GM18867 (cell line): Measurements from ENCODE around the gene NRXN3.
"Not testable (repeated sequence)": the region's sequence is repeated elsewhere in the genome, so short reads cannot be mapped to it uniquely, and the experiment has no call there.

Experiments used
- ATAC-seq: cut with Tn5 transposase; IDR thresholded peaks from one replicate; pipeline ENCODE4 v1.9.1; 2021; ENCODE audit warnings: mild to moderate bottlenecking, moderate library complexity; ENCODE audit not compliant: unreplicated experiment

NRXN3 gene

DNA sequence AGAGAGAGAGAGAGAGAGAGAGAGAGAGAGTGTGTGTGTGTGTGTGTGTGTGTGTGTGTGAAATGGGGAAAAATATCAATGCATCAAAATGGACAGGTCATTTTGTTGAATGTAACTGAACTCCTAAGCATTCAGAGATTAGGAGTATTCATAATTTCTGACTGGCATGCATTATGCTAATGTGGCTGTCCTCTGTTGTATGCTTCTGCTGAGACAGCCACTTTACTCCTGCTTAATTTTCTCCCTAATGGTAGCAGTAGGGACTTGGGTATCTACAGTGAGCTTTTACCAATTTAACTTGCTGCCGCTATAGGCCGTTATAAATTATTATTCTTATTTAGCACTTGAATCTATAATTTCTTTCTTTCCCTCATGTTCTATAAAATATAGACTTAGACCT is 924.8 kb downstream of the NRXN3 start:
- ATAC-seq: no peak

DNA sequence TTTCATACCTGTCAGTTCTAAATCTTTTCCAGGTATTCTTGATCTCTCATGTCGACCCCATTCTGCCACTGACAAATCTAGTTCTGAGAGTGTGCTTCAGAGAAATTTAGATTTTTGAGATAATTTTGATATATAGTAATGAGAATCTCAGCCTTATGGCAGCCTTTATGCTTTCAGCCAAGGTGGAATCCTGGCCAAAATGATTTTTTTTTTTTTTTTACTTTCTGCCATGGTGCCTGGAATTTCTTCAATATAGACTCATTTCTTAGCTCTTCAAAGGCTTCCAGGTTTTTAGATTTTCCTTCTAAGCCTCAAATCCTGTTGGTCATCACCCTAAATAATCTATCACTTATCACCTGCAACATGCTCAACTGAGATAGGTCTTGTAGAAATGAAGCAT is 926.6 kb downstream of the NRXN3 start:
- ATAC-seq: no peak

DNA sequence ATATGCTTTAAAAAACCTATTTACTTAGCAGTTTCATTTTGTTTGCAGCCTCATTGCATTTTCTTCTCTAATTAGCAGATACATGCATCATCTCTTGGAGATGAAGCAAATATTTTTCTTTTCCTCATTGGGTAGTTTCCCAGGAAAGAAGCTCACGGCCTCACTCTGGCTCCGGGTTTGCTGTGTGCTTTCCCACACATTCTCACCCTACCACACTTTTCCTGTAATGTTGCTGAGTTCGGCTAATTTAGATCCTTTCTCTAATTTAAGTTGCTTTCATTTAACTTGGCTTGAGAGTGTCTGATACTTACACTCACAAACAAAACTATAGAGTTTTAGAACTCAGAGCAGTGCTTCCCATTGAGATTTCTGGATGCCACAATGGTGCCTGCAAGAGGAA is 928.2 kb downstream of the NRXN3 start:
- ATAC-seq: no peak

DNA sequence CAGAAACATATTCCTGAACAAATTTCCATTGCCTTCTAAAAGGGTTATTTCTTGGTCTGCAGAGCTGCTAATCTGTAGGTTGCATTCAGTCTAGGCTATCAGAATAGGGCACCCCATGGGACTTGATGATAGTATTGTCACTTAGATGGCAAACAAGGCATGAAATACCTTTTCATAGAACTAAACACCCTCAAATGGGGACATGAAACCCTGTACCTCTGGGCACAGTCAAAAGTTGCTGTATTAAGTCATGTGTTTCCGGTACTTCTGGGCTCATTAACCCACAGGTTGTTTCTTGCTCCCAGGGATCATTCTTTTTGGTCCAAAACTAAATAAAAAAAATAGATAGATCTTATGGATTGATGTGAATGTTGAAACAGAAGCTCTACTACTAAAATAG is 930.4 kb downstream of the NRXN3 start:
- no peak for ATAC-seq

DNA sequence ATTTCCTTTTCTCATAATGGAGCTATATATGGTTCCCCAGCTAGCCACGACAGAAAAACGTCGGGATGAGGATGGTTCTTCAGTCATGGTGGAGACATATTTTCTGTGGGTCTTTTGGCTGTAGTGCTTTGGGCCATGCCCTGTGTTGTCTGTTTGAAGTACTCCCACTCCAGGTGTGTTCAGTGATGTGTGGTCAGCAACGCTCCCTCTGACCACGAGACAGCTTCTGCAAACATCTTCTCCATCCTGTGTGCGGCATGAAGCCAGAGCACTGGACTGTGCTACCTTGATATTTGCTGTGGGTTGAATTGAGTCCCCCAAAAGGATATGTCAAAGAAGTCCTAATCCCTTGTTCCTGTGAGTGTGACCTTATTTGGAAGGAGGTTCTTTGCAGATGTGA is 931.2 kb downstream of the NRXN3 start:
- no peak for ATAC-seq

DNA sequence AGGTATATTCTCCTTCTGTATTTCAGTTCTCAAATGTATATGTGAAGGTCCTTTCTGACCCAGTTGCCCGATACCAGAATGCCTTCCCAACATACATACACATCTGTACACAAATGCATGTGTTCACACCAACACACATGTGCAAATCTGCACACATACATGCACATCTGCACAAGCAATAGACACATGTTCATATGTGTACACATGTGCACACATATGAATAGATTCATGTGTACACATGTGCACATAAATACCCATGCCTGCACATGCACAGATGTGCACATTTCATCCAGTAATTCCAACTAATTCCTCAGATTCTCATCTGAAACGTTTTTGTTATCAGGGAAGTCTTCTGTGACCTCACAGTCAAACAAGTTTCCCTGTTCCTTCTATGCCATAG is 933.6 kb downstream of the NRXN3 start:
- no peak for ATAC-seq

DNA sequence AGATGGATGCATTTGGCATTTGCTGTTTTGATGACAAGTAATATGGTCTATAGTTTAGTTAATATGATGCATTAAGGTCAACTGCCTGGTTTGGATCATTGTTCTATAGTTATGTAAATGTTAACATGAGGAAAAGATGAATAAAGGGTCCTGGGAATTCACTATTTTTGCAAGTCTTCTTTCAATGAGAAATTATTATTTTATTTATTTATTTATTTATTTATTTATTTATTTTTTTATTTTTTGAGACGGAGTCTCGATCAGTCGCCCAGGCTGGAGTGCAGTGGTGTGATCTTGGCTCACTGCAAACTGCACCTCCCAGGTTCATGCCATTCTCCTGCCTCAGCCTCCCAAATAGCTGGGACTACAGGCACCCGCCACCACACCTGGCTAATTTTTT is 940.4 kb downstream of the NRXN3 start:
- not testable (repeated sequence) for ATAC-seq

DNA sequence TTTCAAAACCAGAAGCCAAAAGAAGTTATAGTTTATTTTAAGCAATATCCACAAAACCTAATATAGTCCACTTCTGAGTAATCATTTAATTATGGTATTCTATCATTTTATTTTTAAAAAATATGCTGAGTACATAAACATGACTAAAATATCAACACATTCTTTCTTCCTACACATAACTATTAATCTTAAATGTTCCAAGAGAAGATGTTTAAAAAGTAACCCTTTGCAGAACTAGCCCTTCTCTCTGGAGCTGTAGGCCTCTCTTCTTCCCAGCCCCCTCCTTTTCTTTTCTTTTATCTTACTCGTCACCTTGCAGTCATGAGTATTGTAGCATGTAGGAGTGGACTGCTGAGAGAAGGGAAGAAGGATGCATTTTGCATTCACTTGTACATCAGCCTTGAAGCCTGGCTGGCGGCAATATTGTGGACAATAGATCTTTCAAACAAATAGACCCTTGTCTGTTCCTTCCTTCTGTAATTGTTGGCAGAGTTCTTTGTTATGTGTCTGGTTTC is 941.9 kb downstream of the NRXN3 start:
- no peak for ATAC-seq

DNA sequence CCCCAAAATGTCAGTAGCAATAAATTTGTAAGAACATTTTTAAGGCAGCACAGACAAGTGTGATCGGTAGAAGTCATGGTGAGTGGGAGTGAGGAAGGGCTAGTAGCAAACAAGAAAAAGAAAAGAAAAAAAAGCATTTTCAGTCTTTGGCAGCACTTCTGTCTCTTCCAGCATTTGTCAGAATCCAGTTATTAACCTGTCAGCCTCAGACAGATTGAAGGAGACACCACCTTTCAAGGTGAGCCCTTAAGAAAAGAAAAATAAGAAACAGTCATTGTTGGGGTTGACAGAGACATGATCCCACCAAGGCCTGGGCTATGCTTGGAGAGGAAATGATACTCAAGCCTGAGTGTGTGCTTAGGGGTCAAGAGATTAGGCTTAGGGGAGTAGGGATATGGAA is 947.4 kb downstream of the NRXN3 start:
- no peak for ATAC-seq

DNA sequence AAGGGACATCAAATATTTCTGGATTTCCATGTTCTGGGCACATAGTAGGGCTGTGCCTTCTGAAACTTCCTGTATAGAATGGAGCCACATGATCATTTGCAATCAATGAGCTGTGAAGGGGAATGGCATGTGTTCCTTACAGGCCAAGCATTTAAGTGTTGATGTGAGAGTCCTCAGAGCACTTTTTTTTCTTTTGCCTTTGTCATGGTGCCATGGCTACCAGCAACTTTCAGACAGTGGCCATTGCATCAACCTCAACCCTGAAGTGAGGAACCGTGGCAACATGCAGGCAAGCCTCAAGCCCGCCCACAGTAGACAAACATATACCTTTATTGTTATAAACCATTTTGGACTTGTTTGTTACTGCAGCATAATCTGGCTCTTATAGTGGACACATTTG is 948.1 kb downstream of the NRXN3 start:
- ATAC-seq: no peak

DNA sequence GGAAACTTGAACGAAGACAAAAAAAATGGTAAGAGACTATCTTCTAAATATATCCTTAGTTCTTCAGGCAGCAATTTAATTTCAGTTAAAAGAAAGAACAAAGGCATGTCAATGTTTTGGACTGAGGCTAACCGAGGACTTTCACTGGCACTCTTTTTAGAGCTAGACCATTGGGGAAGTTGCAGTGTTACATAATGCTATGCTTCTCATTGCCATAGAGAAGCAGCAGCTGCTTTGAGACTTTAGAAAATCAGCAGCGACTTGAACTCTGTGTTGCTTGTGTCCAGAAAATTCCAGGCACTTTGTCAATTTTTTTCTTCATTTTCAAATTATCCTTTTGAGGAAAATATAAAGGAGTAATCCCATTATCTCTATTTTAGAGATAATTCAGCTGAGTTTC is 964.2 kb downstream of the NRXN3 start:
- no peak for ATAC-seq

DNA sequence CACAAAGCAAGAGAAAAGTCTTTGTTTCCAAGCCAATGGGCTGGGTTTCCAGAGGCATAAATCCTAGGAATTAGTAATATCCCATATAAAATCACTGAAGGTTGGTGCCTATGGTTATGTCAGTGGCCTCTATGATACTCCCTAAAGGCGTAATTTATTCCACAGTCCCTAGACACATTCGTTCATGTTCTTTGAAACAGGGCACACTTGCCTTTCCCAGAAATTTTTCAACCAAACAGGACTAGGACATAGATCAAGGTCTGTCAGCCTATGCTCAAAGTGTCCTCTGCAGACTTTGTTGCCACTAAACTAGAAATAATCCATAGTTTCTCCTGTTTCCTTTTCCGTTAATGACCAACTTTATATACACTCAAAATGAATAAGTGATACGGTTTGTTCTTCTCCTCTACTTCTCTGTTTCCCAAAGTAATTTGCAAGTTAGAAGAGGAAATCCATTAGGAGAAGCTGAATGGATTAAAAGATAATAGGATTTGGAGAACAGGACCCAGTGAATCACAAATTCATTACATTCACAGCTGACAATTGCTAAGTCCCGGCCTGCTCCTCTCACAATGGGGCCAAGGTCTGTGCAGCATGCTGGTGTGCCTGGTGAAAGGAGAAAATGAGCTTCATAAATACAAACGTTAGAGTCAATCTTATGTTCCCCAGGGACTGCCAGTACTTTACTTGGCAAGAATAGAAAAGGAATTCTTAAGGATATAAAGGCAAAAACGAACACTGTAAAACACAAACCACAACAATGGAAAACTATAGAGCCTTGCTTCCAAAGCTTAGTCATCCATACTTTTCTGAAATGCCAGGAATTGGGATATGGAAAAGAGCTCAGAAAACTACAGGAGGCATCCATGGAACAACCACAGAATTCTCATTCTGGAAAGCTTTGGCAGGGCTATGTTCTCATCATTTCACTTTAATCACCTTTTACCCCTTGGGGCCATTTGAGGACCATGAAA is 966.2 kb downstream of the NRXN3 start:
- no peak for ATAC-seq

DNA sequence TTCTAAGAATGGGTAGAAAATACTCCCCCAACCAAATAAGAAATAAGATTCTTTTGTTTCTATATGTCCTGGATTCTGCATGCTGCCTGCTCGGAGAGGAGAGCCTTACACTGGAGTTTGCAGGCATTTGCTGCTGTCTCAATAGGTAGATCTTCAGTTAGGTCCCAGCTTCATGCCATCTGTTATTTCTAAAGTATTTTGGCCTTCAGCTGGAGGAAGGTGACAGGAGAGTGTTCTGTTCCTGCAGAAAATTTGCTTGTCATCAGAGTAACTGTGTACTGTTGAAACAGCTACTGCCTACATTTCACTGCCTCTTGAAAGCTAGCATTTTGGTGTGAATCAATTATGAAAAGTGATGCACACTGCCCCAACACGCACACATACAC is 966.9 kb downstream of the NRXN3 start:
- ATAC-seq: no peak

DNA sequence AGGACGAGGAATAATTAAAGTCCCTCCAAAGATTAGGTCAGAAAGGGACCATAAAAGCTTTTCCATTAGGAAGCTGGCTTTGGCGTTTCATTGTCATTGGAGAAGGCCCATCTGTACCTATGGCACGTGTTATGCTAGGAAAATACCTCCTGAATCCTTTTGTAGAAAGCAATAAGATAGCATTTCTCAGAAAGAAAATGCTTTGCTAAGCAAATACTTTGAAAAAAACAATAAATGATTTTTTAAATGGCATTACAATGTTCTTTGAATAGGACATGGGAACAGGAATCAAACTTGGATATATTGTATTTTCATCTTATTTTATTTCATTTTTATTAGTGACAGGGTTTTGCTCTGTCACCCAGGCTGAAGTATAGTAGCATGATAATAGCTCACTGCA is 967.7 kb downstream of the NRXN3 start:
- no peak for ATAC-seq

DNA sequence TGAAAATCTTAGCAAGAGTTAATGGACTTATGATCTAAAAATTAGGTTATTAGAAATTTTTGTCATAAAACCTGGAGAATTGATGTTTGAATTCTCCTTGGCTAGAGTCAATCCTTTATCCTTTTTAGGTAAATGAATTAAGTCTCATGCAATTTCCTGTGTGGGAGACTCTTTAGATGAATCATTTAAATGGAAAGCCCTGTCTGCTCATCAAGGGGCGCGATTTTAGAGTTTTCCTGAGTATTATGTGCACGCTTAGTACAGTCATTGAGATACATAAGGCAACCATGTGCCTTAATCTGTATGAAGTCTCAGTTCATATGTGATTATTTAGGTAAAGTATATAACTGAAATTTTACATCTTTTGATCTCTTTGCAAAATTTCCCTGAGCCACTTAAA is 974.7 kb downstream of the NRXN3 start:
- ATAC-seq: no peak

DNA sequence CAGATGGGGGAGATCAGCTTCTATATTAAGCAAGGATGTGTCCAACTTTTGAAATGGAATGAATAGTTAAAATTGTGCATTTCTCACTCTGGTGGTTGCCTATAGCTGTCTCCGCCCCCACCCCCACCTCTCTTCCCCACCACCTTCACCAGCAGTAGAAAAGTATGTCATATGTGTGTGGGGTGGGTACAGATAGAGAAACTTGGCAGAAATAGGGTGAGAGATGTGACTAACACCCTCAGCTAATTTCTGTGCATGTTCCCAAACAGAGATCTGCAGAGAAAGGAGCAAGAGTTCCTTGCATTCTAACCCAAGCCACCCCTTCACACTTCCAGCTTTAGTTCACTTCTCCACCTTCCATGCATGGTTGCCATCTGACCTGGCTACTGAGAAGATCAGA is 980.1 kb downstream of the NRXN3 start:
- ATAC-seq: no peak

DNA sequence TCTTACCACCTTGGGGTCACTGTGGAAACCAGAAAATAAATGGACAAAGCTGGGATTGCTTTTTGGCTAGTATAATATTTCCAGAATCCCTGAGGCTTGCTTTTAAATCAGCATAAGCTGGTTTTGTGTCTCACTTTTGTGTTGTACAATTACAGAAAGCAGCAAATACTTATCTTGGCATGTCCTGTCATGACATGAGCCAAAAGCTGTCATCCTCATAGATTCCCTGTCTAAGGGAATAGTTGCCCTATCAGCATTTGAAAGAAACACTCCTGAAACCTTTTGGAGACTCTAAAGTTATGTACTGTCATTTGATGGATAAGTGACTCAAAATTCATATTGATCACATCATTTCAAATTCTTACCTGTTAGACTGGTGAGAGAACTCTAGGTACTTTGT is 987.2 kb downstream of the NRXN3 start:
- no peak for ATAC-seq

DNA sequence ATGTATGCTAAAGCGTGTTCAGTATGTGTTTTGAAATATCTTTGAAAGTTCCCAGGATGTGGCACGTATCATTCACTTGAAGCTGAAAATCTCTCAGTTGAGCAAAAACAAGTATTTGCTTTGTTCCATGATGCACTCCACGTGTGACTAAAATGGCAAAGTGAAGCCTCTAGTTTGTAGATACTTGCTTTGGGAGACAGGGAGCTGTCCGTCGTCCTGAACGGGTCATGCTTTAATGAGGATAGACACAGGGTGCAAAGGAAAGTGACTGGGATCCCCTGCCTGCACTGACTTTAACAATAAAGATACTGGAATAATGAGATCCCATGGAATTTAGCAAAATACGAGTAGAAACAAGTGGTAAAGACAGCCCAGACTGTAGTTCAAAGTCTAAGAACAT is 991.4 kb downstream of the NRXN3 start:
- no peak for ATAC-seq

DNA sequence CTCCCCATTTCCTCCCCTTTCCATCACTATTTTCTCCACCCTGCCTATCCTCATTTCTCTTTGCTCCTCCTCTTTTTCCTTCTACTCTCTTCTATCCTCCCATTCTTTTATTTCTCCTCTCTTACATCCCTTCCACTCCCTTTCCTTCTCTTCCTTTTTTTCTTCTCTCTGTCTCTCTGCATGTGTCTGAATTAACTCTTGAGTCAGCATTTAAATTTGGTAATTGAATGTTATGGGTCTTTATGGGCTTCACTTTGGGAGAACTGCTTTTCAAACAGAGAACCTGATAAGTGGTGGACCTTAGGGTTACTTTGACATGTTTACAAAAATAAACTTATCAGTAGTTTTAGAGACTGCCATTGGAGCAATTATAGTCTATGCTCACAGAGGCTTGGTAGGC is 992.7 kb downstream of the NRXN3 start:
- no peak for ATAC-seq

DNA sequence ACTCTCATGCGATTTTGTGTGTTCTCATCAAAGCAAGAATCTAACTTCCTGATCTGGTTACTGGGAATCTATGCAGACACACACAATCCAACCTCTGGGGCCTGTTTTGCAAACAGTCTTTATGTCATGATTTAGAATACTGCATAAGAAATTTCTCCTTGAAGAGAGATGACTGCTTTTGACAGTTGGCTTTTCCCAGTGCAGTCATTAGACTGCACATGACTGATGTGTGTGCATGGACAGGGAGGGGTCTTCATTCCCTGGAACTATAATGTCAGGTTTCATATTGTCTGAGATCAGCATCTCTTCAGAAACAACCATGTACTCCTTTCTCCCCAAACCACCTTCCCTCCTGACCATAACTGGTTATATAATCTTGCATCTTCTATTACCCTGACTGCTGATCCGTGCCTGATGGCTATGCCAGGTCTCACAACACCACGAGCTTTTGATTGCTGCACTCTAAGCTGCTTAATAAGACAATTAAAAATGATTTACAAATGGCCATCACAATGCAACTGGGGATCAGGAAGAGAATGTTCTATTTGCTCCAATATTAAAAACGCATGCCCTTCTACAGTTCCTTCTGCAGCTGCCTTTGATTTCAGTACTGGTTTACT is 995.4 kb downstream of the NRXN3 start:
- ATAC-seq: no peak

DNA sequence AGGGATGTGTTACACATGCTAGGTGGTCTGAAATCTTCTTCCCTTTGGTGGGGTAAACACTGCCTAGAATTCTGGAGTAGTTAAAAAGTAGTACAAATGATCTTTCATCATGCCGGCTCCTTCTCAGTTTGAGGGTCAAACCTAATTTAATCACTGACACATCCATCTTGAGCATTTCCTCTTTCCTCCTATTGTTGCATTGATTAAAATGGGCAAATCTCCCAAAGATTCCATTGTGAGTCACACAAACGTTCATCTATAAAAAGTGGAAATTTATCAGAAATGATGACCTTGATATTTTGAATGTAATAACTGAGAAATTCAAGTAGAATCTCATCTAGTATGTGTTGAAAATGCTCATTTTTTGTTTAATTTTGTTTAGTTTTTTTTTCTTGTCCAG is 996.0 kb downstream of the NRXN3 start:
- no peak for ATAC-seq

DNA sequence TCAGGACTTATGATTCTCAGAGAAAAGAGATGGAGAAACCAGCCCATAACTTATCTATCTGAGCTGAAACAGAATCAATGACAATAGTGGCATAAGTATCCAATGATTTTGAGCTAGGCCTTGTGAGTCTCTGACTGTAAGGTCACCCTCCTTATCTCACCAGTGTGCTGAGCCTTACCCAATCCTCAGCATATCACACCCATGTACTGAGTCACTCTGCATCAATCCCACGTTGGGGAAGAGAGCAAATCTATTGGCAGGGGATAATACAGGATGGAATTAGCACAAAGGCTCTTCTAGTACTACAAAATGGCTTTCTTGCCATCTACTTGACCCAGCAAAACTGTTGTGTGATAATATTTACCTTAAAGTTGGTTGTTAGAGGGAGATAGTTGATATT is 997.8 kb downstream of the NRXN3 start:
- no peak for ATAC-seq
